GM12878 (cell line): Measurements from ENCODE around the gene TULP4. TPM values are rescaled to one million over a fixed set of nuclear protein-coding genes. Genes with fewer than 3 reads are reported as not detected.

Source experiments
- ATAC-seq: fragments of 200-7000 bp; cut with Tn5 transposase; 3 replicates; pipeline ENCODE4 v1.9.1; 2020; ENCODE audit warnings: mild to moderate bottlenecking, moderate library complexity
- BruUV-seq: library from RNA; stranded (reverse); fragments of 400-500 nt; replicated peaks from 2 replicates; lab custom pipeline; 2021; lab: Mats Ljungman, UMichigan
- CTCF ChIA-PET: fragments of 300-600 bp; sonication (Branson Sonifier 250); formaldehyde crosslinking; extraction: SDS; loops from one replicate; lab custom pipeline; 2021; ENCODE audit warnings: inconsistent platforms; lab: Yijun Ruan, JAX
- POLR2A ChIA-PET: fragments of 350-600 bp; formaldehyde crosslinking; extraction: SDS; loops from one replicate; lab custom pipeline; 2021; ENCODE audit warnings: inconsistent platforms; lab: Charles Lee
- RAD21 ChIA-PET: fragments of 300-600 bp; sonication (Branson Sonifier 250); formaldehyde crosslinking; loops from one replicate; lab custom pipeline; 2023; ENCODE audit warnings: antibody characterized with exemption; ENCODE audit not compliant: unreplicated experiment; lab: Charles Lee
- SMC1A ChIA-PET: fragments of 300-600 bp; sonication (Branson Sonifier 250); formaldehyde crosslinking; loops from one replicate; lab custom pipeline; 2023; ENCODE audit not compliant: unreplicated experiment, uncharacterized antibody; lab: Charles Lee
- DNase-seq: peaks from one replicate; pipeline ENCODE4 v3.0.0-alpha.2; 2011; ENCODE audit warnings: low read depth, low spot score
- FAIRE-seq: peaks from 3 replicates; lab custom pipeline; 2011; peaks lifted over from hg19 to GRCh38; lab: Jason Lieb, UNC
- H2AFZ ChIP-seq: 2 replicates; pipeline ENCODE4 v1.6.0; 2011; ENCODE audit warnings: low read depth, low read length, control low read depth; ENCODE audit not compliant: control insufficient read depth
- H3K27ac ChIP-seq: 2 replicates; pipeline ENCODE4 v1.5.1; 2011; ENCODE audit warnings: control low read depth; ENCODE audit not compliant: control insufficient read depth, insufficient read depth
- H3K27me3 ChIP-seq, 2 experiments: replicated peaks in 1 of 2; 2 replicates each; pipeline versions ENCODE4 v1.6.0 to v1.6.1; 2011; ENCODE audit warnings: low read length in 1 of 2; ENCODE audit not compliant: control insufficient read depth in 2 of 2, insufficient read depth in 2 of 2
- H3K36me3 ChIP-seq, 2 experiments: 2 replicates each; pipeline ENCODE4 v1.5.1; 2011; ENCODE audit warnings: low read length in 1 of 2; ENCODE audit not compliant: control insufficient read depth in 2 of 2, insufficient read depth in 2 of 2
- H3K4me1 ChIP-seq: 2 replicates; pipeline ENCODE4 v1.6.1; 2011; ENCODE audit warnings: mild to moderate bottlenecking, low read length, moderate library complexity, mixed read lengths; ENCODE audit not compliant: control insufficient read depth, insufficient read depth
- H3K4me2 ChIP-seq: 2 replicates; pipeline ENCODE4 v1.6.0; 2011; ENCODE audit warnings: control low read depth; ENCODE audit not compliant: control insufficient read depth, insufficient read depth
- H3K4me3 ChIP-seq: fragments of 200-600 bp; sonication (generic); 2 replicates; pipeline ENCODE4 v1.5.1; 2016
- H3K79me2 ChIP-seq: 2 replicates; pipeline ENCODE4 v1.6.0; 2011; ENCODE audit warnings: low read length; ENCODE audit not compliant: control insufficient read depth, insufficient read depth
- H3K9ac ChIP-seq: 2 replicates; pipeline ENCODE4 v1.8.0; 2011; ENCODE audit warnings: low read length, control low read depth, mixed read lengths; ENCODE audit not compliant: control insufficient read depth, insufficient read depth
- H3K9me3 ChIP-seq: replicated peaks from 3 replicates; pipeline ENCODE4 v1.5.1; 2011; ENCODE audit warnings: mild to moderate bottlenecking, low read length; ENCODE audit not compliant: control insufficient read depth, insufficient read depth
- H4K20me1 ChIP-seq: 2 replicates; pipeline ENCODE4 v1.6.0; 2011; ENCODE audit not compliant: control insufficient read depth, insufficient read depth
- CBFB ChIP-seq: IDR thresholded peaks from 2 replicates; pipeline ENCODE4 v1.6.1; 2016; ENCODE audit warnings: antibody characterized with exemption, low read depth
- CHD2 ChIP-seq: IDR thresholded peaks from 2 replicates; pipeline ENCODE4 v1.6.1; 2011; ENCODE audit warnings: low read depth, low read length, improper control_type of control experiment, borderline replicate concordance
- EED ChIP-seq: sonication (generic); IDR thresholded peaks from 2 replicates; pipeline ENCODE4 v1.6.1; 2016; ENCODE audit warnings: antibody characterized with exemption, low read depth
- FOS ChIP-seq: IDR thresholded peaks from 3 replicates; pipeline ENCODE4 v1.6.1; 2011; ENCODE audit warnings: borderline replicate concordance; ENCODE audit not compliant: insufficient read length; ENCODE audit errors: extremely low read depth
- MLLT1 ChIP-seq: fragments of 450-650 bp; IDR thresholded peaks from 2 replicates; pipeline ENCODE4 v1.6.1; 2016; ENCODE audit warnings: mild to moderate bottlenecking
- NR2F1 ChIP-seq: fragments of 450-650 bp; conservative IDR thresholded peaks from 2 replicates; pipeline ENCODE4 v1.6.1; 2017; ENCODE audit warnings: mild to moderate bottlenecking
- RELA ChIP-seq: fragments of 450-650 bp; IDR thresholded peaks from 2 replicates; pipeline ENCODE4 v1.8.0; 2014; ENCODE audit warnings: borderline replicate concordance; ENCODE audit not compliant: partially characterized antibody
- SKIL ChIP-seq: fragments of 450-650 bp; IDR thresholded peaks from 2 replicates; pipeline ENCODE4 v1.6.1; 2017; ENCODE audit warnings: mild to moderate bottlenecking, low read depth, inconsistent platforms; ENCODE audit not compliant: poor library complexity, severe bottlenecking
- TCF12 ChIP-seq: IDR thresholded peaks from 2 replicates; pipeline ENCODE4 v1.6.1; 2011; ENCODE audit warnings: low read depth, mild to moderate bottlenecking, low read length
- ZSCAN29 ChIP-seq: fragments of 450-650 bp; IDR thresholded peaks from 2 replicates; pipeline ENCODE4 v1.6.1; 2017; ENCODE audit warnings: mild to moderate bottlenecking, moderate library complexity
- WGBS: methylation state at CpG from one replicate; pipeline ENCODE4 v1.1.6; 2016; ENCODE audit warnings: low lambda C conversion rate; ENCODE audit not compliant: insufficient replicate concordance, insufficient coverage; ENCODE audit errors: missing lambda C conversion rate; 5-methylcytosine and 5-hydroxymethylcytosine counted together
- in situ Hi-C: fragments of 300-500 bp; cut with MboI; formaldehyde crosslinking; loops from 9 replicates; pipeline ENCODE4 v1.14.3; 2018; ENCODE audit warnings: mixed read lengths
- intact Hi-C: fragments of 100-400 bp; cut with micrococcal nuclease; formaldehyde crosslinking; loops from one replicate; pipeline ENCODE4 v1.14.2; 2022; ENCODE audit not compliant: unreplicated experiment
- polyA plus RNA-seq, 11 experiments: library from polyadenylated mRNA; depleted of rRNA in 4 of 11; unstranded in 6 of 11; stranded (reverse) in 5 of 11; fragments of >200 nt; fragmentation: Nextera tagmentation in 4 of 11; fragmentation: Illumina TruSeq in 1 of 11; extraction: Ambion mirVana in 4 of 11; extraction: Trizol in 1 of 11; gene quantifications; 1 replicate in 1 of 11; 2 replicates in 10 of 11; pipeline versions ENCODE4 v1.2.1 to v1.2.3, GENCODE V29; 2011 to 2016; ENCODE audit warnings: inconsistent platforms in 2 of 11, missing spikeins in 2 of 11, low read depth in 1 of 11
- total RNA-seq, 4 experiments: library from RNA; depleted of rRNA in 3 of 4; stranded (reverse); fragments of >200 nt in 3 of 4; fragmentation: Illumina TruSeq in 1 of 4; extraction: Trizol in 1 of 4; gene quantifications; 2 replicates each; pipeline versions ENCODE4 v1.2.1 to v1.2.3, GENCODE V29; 2013 to 2021

TULP4 gene
- total and polyA plus RNA-seq, 10 of the 15 experiments (the other 5 are each of a cell fraction or from before 2014, with no cell fraction given) = 0.73 to 31.8 (median 14.0) TPM

GRCh38 chr6:158497620-158498019 is 185.4 kb downstream of the TULP4 start:
- no TSS peak for BruUV-seq
- Histone ChIP-seq H3K79me2 (no peaks in the 10 kb centered on the region), H3K4me3 (no peak overlapping the region), H2AFZ (no peak overlapping the region), H4K20me1 (no peaks in the 10 kb centered on the region), H3K4me1 (no peaks in the 10 kb centered on the region), H3K27me3 (no peaks in the 10 kb centered on the region), H3K27ac (no peak overlapping the region), H3K4me2 (no peak overlapping the region), H3K9me3 (no peaks in the 10 kb centered on the region), H3K9ac (no peak overlapping the region), H3K36me3 (peaks cover 0 to 6% of the 10 kb centered on the region in 2 experiments; a peak in 2 of 4 replicates)
- TF ChIP-seq EED (no peak), CHD2 (no peak), TCF12 (no peak), CBFB (no peak), RELA (no peak), MLLT1 (no peak), NR2F1 (no peak), FOS (no peak), ZSCAN29 (no peak), SKIL (no peak)
- DNase-seq = no peak
- in situ Hi-C loops = no loop called here
- FAIRE-seq = no peak
- ChIA-PET POLR2A (no interaction called here), CTCF (interaction anchor here (0.6 to 3.8 kb wide), 5 partner anchors 15 to 283 kb away, joined by 3 to 23 read pairs (median 4); no protein-coding TSS in a partner anchor), SMC1A (interaction anchor here (0.8 to 2.0 kb wide), 6 partner anchors 23 to 277 kb away, joined by 3 to 6 read pairs (median 4); no protein-coding TSS in a partner anchor), RAD21 (no interaction called here)
- intact Hi-C loops = no loop called here
- ATAC-seq = no peak
- 99% methylated on average over 6 of the region's 6 CpGs for WGBS
